Measurements from ENCODE around the gene CNOT6. TPM values are rescaled to one million over a fixed set of nuclear protein-coding genes. Genes with fewer than 3 reads are reported as not detected.
"Not testable (repeated sequence)": the region's sequence is repeated elsewhere in the genome, so short reads cannot be mapped to it uniquely, and the experiment has no call there.

Gene CNOT6
- total and polyA plus RNA-seq, 10 of the 15 experiments (the other 5 are each of a cell fraction or from before 2014, with no cell fraction given), result 3.8 to 22.1 (median 12.1) TPM

- BruUV-seq (replicated peaks), result no TSS peak
- Histone ChIP-seq H3K9me3 (replicated peaks; ENCODE audit: control insufficient read depth, insufficient read depth, low read length) (no peaks in the 10 kb centered on the region), H3K27ac (ENCODE audit: control insufficient read depth, insufficient read depth) (no peak overlapping the region), H3K4me3 (no peak overlapping the region), H3K79me2 (ENCODE audit: control insufficient read depth, insufficient read depth, low read length) (no peaks in the 10 kb centered on the region), H3K4me2 (ENCODE audit: control insufficient read depth, insufficient read depth) (no peak overlapping the region), H2AFZ (ENCODE audit: control insufficient read depth, low read depth, low read length) (no peak overlapping the region), H3K27me3 (replicated peaks in 1 of 2; ENCODE audit: control insufficient read depth in 2 of 2, insufficient read depth in 2 of 2, low read length in 1 of 2) (no peaks in the 10 kb centered on the region), H3K9ac (ENCODE audit: control insufficient read depth, insufficient read depth, low read length) (no peak overlapping the region), H3K4me1 (ENCODE audit: control insufficient read depth, insufficient read depth, low read length) (no peaks in the 10 kb centered on the region), H3K36me3 (ENCODE audit: control insufficient read depth in 2 of 2, insufficient read depth in 2 of 2, low read length in 1 of 2) (no peaks in the 10 kb centered on the region), H4K20me1 (ENCODE audit: control insufficient read depth, insufficient read depth) (no peaks in the 10 kb centered on the region)
- SMC1A ChIA-PET (ENCODE audit: uncharacterized antibody, unreplicated experiment), result no interaction called here
- TF ChIP-seq MYC (IDR thresholded peaks at IDR 0.05; ENCODE audit: insufficient read depth, insufficient read length, insufficient replicate concordance, low read length, severe bottlenecking), result no peak
- no peak for TF ChIP-seq ASH2L (IDR thresholded peaks at IDR 0.05; ENCODE audit: borderline replicate concordance, low read depth)
- no peak for TF ChIP-seq MAX (IDR thresholded peaks at IDR 0.05; ENCODE audit: low read depth, low read length)
- TF ChIP-seq SMAD1 (IDR thresholded peaks at IDR 0.05; ENCODE audit: low read depth, partially characterized antibody), result no peak
- no peak for TF ChIP-seq RBBP5 (conservative IDR thresholded peaks at IDR 0.05)
- TF ChIP-seq HDAC2 (IDR thresholded peaks at IDR 0.05), result no peak
- TF ChIP-seq CBFB (IDR thresholded peaks at IDR 0.05; ENCODE audit: low read depth), result no peak
- TF ChIP-seq PAX8 (IDR thresholded peaks at IDR 0.05), result no peak
- no peak for TF ChIP-seq EP300 (IDR thresholded peaks at IDR 0.05; ENCODE audit: borderline replicate concordance in 1 of 2, control insufficient read depth in 1 of 2, low read depth in 2 of 2, low read length in 2 of 2)
- no peak for TF ChIP-seq JUND (IDR thresholded peaks at IDR 0.05; ENCODE audit: low read depth, low read length)
- no peak for TF ChIP-seq POLR2A (IDR thresholded peaks at IDR 0.05; ENCODE audit: low read depth, low read length)
- RAD21 ChIA-PET (ENCODE audit: unreplicated experiment), result interaction anchor here (0.6 kb wide), 1 partner anchor 178 kb away, joined by 3 read pairs; no protein-coding TSS in a partner anchor
- intact Hi-C loops (cut with micrococcal nuclease; ENCODE audit: unreplicated experiment), result loop anchor here (5.0 kb wide), 1 partner anchor 347 kb away; no protein-coding TSS in a partner anchor
- CTCF ChIA-PET, result interaction anchor here (1.4 to 2.2 kb wide), 2 partner anchors 132 to 181 kb away, joined by 3 to 14 read pairs; no protein-coding TSS in a partner anchor
- 68% methylated on average over 11 of the region's 11 CpGs for WGBS (ENCODE audit: insufficient coverage, insufficient replicate concordance, low lambda C conversion rate, missing lambda C conversion rate)
- POLR2A ChIA-PET, result no interaction called here
- FAIRE-seq (no peak), ATAC-seq (no peak), DNase-seq (ENCODE audit: low read depth, low spot score) (no peak)
- in situ Hi-C loops (cut with MboI), result no loop called here
These were observed 19.6 kb upstream of the CNOT6 start for GRCh38 chr5:180474569-180474968.

GRCh38 chr5:180475969-180476524 lies 18.1 kb upstream of the CNOT6 start:
- H3K9me3 ChIP-seq (replicated peaks; ENCODE audit: control insufficient read depth, insufficient read depth, low read length); ATAC-seq; intact Hi-C loops (cut with micrococcal nuclease; ENCODE audit: unreplicated experiment); H4K20me1 ChIP-seq (ENCODE audit: control insufficient read depth, insufficient read depth); H3K36me3 ChIP-seq (ENCODE audit: control insufficient read depth in 2 of 2, insufficient read depth in 2 of 2, low read length in 1 of 2); H2AFZ ChIP-seq (ENCODE audit: control insufficient read depth, low read depth, low read length); H3K9ac ChIP-seq (ENCODE audit: control insufficient read depth, insufficient read depth, low read length); H3K4me2 ChIP-seq (ENCODE audit: control insufficient read depth, insufficient read depth); CTCF ChIA-PET; H3K27me3 ChIP-seq (replicated peaks in 1 of 2; ENCODE audit: control insufficient read depth in 2 of 2, insufficient read depth in 2 of 2, low read length in 1 of 2); FAIRE-seq; SMC1A ChIA-PET (ENCODE audit: uncharacterized antibody, unreplicated experiment); H3K4me1 ChIP-seq (ENCODE audit: control insufficient read depth, insufficient read depth, low read length); RAD21 ChIA-PET (ENCODE audit: unreplicated experiment); H3K27ac ChIP-seq (ENCODE audit: control insufficient read depth, insufficient read depth); H3K4me3 ChIP-seq; DNase-seq (ENCODE audit: low read depth, low spot score); H3K79me2 ChIP-seq (ENCODE audit: control insufficient read depth, insufficient read depth, low read length); BruUV-seq (replicated peaks); POLR2A ChIA-PET: not testable (repeated sequence)
- in situ Hi-C loops (cut with MboI), result loop anchor here (5.0 kb wide), 1 partner anchor 184 kb away; the partner anchor contains the start of gene MAPK9
- WGBS (ENCODE audit: insufficient coverage, insufficient replicate concordance, low lambda C conversion rate, missing lambda C conversion rate), result 82% methylated on average over 20 of the region's 20 CpGs

Measured in GM12878 (cell line).